Head of caudate nucleus (tissue), 42 donors: ENCODE data around the gene LYRM1.
A peak's percentile ranks its signal among the peaks of the same experiment; 100 is the strongest.
"Not testable (repeated sequence)": the region's sequence is repeated elsewhere in the genome, so short reads cannot be mapped to it uniquely, and the experiment has no call there.

Experiments used
- DNase-seq, 42 donors: peaks; one replicate each; pipeline versions ENCODE4 v3.0.0 to v3.0.0-alpha.2; 2020 to 2021; ENCODE audit warnings: mixed read lengths in 7 of 42
- intact Hi-C: fragments of 100-400 bp; cut with DNase I; formaldehyde crosslinking; loops from one replicate; pipeline ENCODE4 v1.15.0; 2022

Gene LYRM1, protein sequence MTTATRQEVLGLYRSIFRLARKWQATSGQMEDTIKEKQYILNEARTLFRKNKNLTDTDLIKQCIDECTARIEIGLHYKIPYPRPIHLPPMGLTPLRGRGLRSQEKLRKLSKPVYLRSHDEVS

DNA sequence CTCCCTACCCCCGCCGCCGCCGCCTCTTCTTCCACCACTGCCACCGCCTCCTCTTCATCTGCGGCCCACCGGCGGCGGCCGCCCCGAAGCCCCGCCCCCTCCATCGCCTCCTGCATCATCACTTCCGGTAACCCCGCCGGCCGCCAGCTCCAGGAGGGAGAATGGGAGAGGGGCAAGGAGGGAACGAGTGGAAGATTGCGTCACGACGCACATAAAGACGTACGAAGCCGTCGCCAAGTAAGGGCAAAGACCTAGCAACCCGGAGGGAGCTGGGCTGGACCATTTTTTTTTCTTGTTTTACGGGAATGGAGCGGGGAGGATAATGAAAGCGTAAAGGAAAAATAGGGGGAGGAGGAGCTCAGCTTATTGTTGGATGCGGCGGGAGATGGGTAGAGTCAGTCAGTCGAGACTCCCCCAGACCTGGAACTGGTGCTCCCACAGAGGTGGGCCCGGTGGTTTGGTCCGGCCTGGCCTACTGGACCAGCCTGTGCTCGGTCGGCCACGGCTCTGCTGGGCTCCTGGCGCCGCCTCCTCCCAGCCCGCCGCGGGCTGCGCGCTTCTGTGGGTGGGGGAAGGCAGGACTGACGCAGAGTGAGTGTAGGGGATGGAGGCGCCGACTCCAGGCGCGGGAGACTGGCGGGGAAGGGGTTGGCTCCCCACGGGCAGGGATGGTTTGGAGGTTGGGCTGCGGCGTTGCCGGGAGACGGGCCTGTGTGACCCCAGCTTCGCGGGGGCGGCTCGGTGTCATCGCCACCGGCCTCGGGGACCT, at the start of gene LYRM1, which contains the start of gene DCUN1D3:
Gene LYRM1, plus strand, starts transcription at position 473 of the 769 bp plus-strand sequence. CDS start 14,785 bp downstream, outside the sequence.
Gene DCUN1D3, minus strand, starts transcription at position 60 of the 769 bp plus-strand sequence. CDS start 37,820 bp downstream, outside the sequence.
- intact Hi-C loops, result no loop called here
- DNase-seq, result peak; percentile 89 to 98 (median 96)

DNA sequence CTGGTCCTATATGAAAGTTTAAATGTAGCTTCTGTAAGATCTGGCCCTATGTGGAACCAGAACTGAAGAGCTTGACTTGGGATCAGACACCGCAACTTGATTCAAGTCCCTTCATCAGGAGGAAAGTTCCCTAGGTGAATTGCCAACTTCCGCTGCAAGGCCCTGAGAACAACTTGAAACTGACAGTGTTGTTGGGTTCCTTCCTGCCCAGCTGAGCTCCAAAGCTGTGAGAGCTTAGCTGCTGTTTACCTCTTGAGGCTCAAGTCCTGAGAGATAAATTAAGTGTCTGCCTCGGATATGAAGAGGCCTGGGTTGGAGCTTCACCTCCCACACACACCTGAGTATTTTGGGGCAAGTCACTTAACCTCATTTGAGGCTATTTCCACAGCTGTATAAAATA, 49.6 kb upstream of the LYRM1 start:
- DNase-seq, result no peak
- intact Hi-C loops, result loop anchor here (2.0 kb wide), 1 partner anchor 234 kb away; no protein-coding TSS in a partner anchor

DNA sequence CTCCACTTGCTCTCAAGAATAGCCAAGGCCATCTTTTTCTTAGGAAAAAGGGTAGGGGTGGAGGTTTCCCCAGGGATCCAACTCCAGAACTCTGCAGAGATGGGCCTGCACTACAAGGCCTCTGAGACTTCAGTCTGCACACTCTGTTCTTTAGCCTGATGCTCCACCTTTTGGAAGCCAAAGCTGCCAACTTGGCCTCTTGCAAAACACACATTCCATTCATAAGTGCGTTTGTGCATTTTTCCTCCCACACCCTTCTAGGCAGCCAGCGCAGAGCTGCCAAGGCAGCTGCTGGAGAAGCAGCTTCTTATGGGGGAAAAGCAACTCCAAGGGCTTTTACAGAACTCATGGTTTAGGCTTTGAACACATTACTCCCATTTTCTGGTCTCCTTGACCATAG, 49.0 kb upstream of the LYRM1 start:
- intact Hi-C loops, result loop anchor here (2.0 kb wide), 1 partner anchor 233 kb away; no protein-coding TSS in a partner anchor
- peak in 35 of 42 donors; percentile 2 to 72 (median 46) for DNase-seq

DNA sequence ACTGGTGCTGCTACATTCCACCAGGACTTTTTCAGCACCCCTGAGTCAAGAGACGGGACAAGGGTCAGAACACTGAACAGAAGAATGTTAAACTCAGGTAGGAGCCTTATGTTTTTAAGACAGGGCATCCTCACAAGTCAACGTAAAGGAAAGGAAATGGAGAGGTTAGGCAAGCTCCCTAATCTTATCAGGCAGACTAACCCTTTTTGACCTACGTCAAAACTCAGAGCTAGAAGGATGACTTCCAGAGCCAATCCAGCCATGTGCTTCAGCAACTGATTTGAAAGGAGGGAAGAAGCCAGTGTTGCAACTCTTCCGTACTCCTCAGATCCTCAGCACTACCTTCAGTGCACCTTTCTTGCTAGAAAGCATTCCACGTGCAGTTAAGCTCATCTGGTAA, 47.4 kb upstream of the LYRM1 start:
- intact Hi-C loops, result no loop called here
- DNase-seq, result no peak

DNA sequence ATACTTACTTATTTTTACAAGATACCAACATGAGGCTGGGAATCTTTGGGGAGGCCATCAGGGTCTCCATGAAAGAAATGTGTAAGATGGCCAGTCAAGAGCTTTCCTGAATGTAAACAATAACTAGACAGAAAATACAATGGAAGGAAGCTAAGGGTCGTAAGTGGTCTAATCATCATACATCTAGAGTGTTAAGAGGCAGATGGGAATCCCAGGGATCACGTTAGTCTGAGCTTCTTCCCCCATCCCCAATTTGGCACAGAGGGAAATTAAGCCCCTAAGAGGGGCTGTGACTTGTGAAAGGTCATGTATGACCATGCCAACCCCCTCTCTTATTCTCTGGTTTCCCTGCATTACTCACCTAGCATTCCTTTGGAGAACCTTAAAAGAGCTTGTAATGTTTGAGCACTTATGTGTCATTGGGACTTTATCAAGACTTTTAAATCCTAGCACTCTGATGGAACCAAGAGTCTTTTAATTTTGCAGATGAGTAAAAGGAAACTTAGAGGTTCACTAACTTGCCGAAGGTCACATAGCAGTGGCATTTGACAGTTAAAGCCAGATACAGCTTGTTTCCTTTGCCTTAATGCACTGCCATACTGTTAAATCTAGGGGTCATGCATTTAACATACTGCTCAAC, 46.5 kb upstream of the LYRM1 start:
- intact Hi-C loops, result no loop called here
- DNase-seq, result no peak

DNA sequence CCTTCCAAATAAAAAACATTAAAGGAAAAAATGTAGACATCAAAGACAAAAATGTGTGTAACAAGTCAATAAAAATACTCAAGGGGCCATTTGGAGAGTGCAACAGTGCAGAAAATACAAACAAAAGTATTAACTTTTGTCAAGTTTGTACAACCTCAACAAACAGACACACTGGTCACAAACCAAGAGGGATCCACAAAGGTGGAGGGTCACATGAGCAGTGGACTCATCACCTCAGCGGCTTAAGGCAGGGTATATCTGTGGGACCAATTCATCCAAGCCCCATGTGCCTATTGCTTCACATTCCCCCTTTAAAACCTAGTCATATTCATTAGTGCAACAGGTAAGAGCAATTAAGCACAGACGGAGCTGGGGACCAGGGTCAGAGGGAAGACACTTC, 45.6 kb upstream of the LYRM1 start:
- intact Hi-C loops, result no loop called here

DNA sequence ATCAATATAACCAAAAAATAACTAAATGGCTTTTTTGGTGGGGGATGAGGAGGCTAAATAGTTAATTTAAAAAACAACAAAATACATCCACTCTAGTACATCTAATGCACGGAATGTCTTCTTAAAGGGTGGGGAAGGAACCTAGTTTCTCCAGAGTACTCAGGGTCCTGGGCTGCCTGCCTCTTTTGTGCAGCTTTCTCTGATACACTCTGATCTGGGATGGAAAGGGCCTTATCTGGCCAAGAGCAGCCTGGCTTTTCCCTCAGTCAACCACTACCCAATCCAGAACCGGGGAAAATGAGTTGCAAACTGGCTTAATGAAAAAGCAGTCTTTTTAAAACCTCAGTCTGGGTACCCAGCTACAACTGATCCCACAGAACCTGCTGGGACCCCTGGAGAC, 43.3 kb upstream of the LYRM1 start:
- intact Hi-C loops, result no loop called here
- no peak for DNase-seq

More for the DNA sequence above, 45.6 kb upstream of the LYRM1 start:
- DNase-seq, result no peak

DNA sequence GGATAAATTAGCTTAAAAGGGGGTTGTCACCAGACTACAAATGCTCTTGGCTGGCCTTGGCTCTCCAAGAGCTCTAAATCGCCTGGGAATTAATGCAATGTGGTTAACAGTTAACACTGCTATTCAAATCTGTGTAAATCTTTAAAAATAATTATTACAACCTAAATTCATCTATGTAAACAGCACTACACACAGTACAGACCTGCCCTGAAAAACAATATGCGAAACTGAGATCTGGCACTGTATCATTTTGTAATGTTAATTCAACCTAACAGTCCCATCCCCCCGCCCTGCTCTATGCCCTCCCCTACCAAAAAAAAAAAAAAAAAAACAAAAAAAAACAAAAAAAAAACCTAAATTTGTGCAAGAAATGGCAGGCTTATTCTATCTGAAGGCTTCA, 41.3 kb upstream of the LYRM1 start:
- intact Hi-C loops, result no loop called here
- no peak for DNase-seq

DNA sequence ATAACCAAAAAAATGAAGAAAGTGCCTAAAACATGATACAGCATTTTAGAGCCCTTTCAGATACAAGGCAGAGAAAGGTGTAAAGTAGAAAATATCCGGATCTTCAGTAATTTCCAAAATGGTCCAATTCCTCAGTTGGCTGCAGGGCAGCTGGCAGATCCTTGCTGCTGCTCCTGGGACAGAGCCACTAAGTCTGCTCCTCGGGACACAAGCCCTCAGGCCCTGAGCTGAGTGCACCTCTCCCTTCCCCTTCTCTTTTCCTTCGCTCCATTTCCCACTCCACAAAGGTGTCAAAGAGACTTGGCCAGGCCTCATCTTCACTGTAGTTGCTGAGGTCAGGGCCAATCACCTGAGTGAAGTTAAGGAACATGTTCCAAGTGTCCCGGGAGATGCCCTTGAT, 40.9 kb upstream of the LYRM1 start:
- peak in 9 of 42 donors; percentile 12 to 53 (median 35) for DNase-seq
- intact Hi-C loops, result no loop called here

DNA sequence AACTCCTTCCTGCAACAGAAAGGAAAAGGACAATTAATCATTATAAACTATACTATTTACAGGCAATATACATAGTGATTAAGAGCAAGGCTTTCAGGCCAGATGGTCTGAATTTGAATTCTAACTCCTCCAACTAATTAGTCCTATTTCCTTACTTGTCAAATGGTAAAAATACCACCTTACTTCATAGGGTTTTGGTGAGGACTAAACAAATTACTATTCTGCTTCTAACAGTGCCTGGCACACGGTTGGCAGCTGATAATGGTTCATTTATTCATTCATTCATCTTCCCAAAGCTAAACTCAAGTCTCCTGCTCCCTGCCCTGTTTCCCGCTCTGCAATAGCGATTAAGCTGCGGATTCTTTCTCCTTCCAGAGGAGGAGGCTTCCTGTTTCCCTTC, 40.2 kb upstream of the LYRM1 start:
- intact Hi-C loops, result no loop called here
- DNase-seq, result no peak

DNA sequence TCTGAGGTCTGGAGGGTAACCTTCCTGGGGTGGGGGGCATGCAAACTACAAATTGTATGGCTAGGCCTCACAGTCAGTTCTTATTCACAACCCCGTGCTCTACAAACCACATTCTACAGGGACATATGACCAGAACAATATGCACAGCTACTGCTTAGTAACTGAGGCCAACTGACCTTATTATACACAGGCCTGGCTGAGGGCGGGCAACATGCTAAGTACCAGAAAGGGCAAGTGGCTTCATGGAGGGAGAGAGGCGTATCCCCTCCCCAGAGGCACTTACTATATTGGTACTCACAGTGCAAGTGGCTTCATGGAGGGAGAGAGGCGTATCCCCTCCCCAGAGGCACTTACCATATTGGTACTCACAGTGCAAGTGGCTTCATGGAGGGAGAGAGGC, 39.6 kb upstream of the LYRM1 start:
- intact Hi-C loops, DNase-seq: not testable (repeated sequence)

DNA sequence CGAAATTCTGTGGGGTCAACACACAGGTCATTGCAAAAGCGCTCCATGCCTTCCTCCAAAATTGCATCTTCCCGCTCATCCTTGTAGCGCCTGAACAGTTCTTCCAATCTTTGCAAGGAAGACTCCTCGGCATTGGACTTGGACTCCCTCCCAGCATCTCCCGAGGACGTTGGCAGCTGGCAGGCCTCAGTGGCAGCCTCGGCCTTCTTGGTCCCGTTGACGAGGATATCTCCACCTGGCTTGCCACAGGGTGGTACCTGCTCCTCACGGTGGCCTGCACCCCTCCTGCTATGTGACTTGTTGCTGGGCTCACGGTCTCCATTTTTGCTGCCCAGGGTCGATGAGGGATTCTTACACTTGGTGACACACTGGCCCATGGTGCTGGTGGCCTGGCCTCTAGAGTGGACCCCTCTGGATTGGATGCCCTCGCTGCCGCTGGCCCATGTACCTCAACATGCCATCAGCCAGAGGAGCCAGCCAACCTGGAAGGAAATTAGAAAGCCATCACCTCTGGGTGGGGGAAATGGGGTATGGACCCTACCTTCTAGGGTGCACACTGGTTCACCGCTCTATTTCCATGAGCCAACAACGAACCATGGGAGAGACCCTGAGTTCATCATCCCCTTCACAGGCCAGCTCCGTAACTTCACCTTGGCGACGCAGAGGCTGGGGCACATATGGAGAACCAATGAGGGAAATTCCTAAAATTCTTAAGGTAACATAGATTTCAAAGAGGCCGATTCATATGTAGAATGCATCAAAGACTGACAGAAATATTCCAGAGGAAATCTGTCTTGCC, 38.2 kb upstream of the LYRM1 start:
- no peak for DNase-seq
- intact Hi-C loops, result no loop called here

DNA sequence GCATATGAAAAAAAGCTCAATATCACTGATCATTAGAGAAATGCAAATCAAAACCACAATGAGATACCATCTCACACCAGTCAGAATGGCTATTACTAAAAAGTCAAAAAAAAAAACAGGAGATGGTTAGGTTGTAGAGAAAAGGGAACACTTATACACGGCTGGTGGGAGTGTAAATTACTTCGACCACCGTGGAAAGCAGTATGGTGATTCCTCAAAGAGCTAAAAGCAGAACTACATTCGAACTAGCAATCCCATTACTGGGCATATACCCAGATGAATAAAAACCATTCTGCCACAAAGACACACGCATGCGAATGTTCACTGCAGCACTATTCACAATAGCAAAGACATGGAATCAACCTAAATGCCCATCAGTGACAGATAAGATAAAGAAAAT, 36.2 kb upstream of the LYRM1 start:
- intact Hi-C loops, result not testable (repeated sequence)

DNA sequence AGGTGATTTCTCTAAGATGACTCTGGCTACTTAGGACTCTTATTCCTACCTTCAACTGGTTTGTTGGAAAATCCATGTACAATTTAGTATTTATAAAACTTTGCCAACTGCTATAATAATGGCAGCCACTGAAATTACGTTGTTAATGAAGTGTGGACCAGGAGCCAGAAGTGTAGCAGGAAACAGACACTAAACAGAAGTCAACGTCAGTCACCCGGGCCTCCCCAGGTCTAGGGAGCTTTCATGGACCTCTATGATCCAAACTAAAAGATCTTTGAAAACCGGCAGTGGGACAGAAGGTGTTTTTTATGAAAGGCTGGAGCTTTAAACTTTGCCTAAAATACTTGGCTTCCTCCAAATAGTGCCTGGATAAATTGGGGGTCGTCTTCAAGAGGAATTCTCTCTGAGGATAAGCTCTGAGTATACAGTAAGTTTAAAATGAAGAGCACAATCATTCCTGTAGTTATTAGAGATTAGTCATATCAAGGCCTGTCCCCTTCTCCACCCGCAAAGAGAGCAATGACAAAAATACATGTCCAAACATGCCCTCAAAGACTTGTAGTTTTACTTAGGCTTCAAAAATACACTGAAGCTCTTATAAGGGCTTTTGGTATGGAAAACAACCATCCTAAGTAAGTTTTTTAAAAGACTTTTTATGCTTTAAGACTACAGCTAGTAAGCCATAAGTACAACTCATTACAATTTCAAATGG, 35.0 kb upstream of the LYRM1 start:
- intact Hi-C loops, result no loop called here
- no peak for DNase-seq

More for the DNA sequence above, 36.2 kb upstream of the LYRM1 start:
- DNase-seq, result not testable (repeated sequence)

DNA sequence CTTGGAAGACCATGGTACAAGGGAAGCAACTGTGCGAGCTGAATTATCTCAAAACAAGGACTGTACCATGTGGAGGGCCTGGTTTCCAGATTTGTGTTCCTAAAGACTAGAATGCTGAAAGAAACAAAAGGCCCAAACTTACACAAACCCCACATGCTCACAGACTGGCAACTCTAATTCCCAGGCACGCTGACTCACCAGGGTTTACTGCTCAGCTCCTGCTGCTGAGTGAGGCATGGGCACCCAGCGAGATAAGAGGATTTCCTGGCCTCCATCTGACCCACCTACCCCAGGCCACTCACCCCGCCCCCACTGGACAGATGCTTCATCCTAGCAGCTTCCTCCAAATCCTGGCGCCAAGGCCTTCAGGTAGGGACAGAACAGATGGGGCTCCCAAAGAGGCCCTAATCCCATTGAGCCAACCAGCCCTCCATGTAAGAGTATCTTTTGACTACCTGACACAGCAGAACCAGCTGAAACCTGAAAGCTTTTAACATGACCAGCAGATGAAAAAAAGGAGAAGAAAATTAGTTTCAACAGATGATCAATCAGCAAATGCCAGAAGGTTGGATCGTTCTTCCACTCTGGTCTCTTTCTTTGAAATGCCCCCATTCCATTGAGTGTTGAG, 34.3 kb upstream of the LYRM1 start:
- intact Hi-C loops, result no loop called here

DNA sequence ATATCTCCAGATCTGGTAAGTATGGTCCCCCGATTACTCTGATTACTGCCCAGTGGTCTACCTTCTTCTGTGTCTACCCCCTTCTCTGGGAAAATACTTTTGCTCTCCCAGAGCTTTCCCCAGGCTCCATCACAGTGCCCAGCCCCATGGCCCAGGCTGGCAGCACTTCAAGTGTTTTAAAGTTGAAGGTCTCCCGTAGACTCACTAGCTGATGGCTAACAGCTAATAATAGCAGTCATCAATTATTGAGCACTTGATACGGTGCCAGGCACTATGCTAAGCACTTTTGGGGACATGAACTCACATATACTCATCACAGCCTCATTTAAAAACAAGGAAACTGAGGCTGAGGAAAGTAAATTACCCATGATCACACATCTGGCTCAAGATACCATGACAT, 33.8 kb upstream of the LYRM1 start:
- DNase-seq, result no peak
- intact Hi-C loops, result no loop called here

More for the DNA sequence above, 34.3 kb upstream of the LYRM1 start:
- peak in 5 of 42 donors; percentile 5 to 56 (median 21) for DNase-seq

DNA sequence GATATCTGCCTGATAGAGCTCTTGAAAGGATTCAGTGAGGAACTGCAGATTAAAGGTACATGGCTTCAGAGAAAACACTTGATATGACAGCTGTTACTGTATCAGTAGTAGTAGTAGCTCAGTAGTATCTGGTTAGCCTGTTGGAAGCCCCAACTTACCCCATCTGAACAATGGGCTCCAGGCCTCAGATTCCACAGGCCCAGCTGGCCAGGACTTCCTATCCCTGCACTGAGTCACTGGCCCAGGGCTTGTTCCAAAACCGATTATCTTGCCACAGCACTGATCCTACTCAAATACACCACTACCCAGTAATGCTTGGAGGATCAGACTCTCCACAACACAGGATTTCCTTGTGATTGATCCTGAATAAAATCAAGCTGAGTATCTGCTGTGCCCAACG, 33.0 kb upstream of the LYRM1 start:
- intact Hi-C loops, result no loop called here
- DNase-seq, result no peak

DNA sequence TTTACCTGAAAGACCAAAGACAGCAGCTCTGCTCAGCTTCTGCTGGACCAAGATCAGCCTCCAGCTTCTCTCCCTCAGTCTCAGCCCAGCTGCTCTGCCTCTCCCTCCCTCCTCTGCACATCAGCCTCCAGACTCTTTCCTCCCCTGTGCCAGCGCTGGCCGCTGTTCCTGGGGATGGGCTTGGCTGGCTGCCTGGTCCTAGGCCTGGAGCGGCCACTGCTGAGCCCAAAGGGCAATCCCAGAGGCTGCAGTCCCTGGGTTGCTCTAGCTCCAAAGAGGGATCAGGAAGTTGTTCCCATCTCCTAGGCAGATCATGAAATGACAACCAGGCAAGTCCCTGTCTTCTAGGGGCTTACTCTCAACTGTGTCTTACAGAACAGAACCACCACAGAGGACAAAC, 31.7 kb upstream of the LYRM1 start:
- intact Hi-C loops, result no loop called here
- peak; percentile 48 to 94 (median 84) for DNase-seq
